CD4-positive, alpha-beta T cell treated with Interleukin-6 at 100 ng/mL for 8 hours (primary cell): ENCODE measurements around the gene PHRF1.
"Not testable (repeated sequence)": the region's sequence is repeated elsewhere in the genome, so short reads cannot be mapped to it uniquely, and the experiment has no call there.

Experiments used
- DNase-seq: peaks from one replicate; pipeline ENCODE4 v3.0.0-alpha.2; 2020; ENCODE audit warnings: mixed read lengths, low spot score

The PHRF1 gene

GRCh38 chr11:635945-636510, 59.8 kb downstream of the PHRF1 start:
- no peak for DNase-seq

GRCh38 chr11:636511-637332, 60.5 kb downstream of the PHRF1 start, which contains the start of gene DRD4:
Gene DRD4, plus strand, starts transcription at chr11:637269. Its CDS starts 36 bp downstream, at chr11:637305.
- DNase-seq, result no peak

GRCh38 chr11:637333-637592, 61.0 kb downstream of the PHRF1 start:
- DNase-seq, result no peak

GRCh38 chr11:637593-638521, 61.6 kb downstream of the PHRF1 start:
- DNase-seq, result no peak

- DNase-seq, result no peak
Measured at GRCh38 chr11:638631-639331, 62.5 kb downstream of the PHRF1 start.

GRCh38 chr11:639332-639955, 63.2 kb downstream of the PHRF1 start:
- DNase-seq, result no peak

- DNase-seq, result no peak
Measured at GRCh38 chr11:640021-640706, 63.9 kb downstream of the PHRF1 start.

- DNase-seq, result no peak
Measured at GRCh38 chr11:641806-642370, 65.6 kb downstream of the PHRF1 start.

GRCh38 chr11:643366-643765, 67.1 kb downstream of the PHRF1 start:
- DNase-seq, result no peak

GRCh38 chr11:643849-644738, 67.8 kb downstream of the PHRF1 start:
- DNase-seq, result no peak

GRCh38 chr11:645536-645935, 69.3 kb downstream of the PHRF1 start:
- DNase-seq, result no peak

GRCh38 chr11:646214-646613, 69.9 kb downstream of the PHRF1 start:
- no peak for DNase-seq

- DNase-seq, result not testable (repeated sequence)
Measured at GRCh38 chr11:647672-648158, 71.4 kb downstream of the PHRF1 start.

- no peak for DNase-seq
Measured at GRCh38 chr11:650482-650881, 74.2 kb downstream of the PHRF1 start.

- DNase-seq, result not testable (repeated sequence)
Measured at GRCh38 chr11:653136-653535, 76.9 kb downstream of the PHRF1 start.

GRCh38 chr11:653837-654236, 77.6 kb downstream of the PHRF1 start:
- no peak for DNase-seq

GRCh38 chr11:654444-654843, 78.2 kb downstream of the PHRF1 start:
- not testable (repeated sequence) for DNase-seq

GRCh38 chr11:655036-655726, 78.9 kb downstream of the PHRF1 start:
- DNase-seq, result no peak

GRCh38 chr11:656426-656825, 80.2 kb downstream of the PHRF1 start:
- DNase-seq, result no peak
